Measurements from ENCODE around the gene GTF3C1. TPM values are rescaled to one million over a fixed set of nuclear protein-coding genes. Genes with fewer than 3 reads are reported as not detected.

The GTF3C1 gene
- total RNA-seq, 1 donor from 2014 or later: 98.7 TPM

GRCh38 chr16:27462200-27462845 lies 87.4 kb downstream of the GTF3C1 start:
- Mint-ChIP-seq H3K4me3 (ENCODE audit: unreplicated experiment) (no peak overlapping the region), H3K4me1 (ENCODE audit: unreplicated experiment) (peaks cover 5% of the 10 kb centered on the region), H3K27me3 (ENCODE audit: unreplicated experiment) (peaks cover 8% of the 10 kb centered on the region), H3K27ac (ENCODE audit: unreplicated experiment) (no peak overlapping the region), H3K9me3 (ENCODE audit: unreplicated experiment) (no peaks in the 10 kb centered on the region), H3K36me3 (ENCODE audit: low read depth, unreplicated experiment) (peaks cover 36% of the 10 kb centered on the region)
- TF ChIP-seq CTCF (IDR thresholded peaks at IDR 0.05; ENCODE audit: unreplicated experiment): no peak
- DNase-seq (ENCODE audit: low spot score): no peak

DNA sequence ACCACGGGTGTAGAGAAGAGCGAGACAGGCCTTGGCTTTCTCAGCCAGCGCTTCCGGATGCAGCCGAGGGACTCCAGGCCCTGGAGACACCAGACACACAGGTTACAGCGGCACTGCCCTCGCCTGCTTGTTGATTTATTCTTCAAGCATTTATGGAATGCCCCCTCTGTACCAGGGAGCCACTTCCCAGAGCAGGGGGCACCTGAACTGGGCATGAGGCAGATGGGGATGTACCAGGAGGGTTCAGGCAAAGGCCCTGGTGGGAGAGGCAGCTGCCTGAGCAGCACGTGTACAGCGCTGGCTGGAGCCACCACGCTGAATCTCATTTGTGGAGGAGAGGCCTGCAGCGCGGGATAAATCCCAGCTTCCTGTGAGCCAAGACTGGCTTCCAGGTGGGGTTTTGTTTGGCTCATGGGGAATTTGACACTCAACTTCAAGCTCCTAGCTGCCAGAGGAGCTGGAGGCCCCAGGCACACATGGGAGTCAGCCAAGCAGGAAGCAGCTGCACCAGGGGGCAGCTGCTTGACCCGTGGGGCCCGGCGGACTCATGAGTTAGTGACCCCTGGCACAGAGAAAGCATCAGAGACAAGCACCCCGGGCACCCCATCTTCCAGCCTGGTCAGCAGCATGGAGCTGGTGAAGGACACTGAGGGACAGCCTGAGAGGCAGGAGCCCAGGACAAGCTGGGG lies 88.1 kb downstream of the GTF3C1 start:
- TF ChIP-seq CTCF (IDR thresholded peaks at IDR 0.05; ENCODE audit: unreplicated experiment): no peak
- Mint-ChIP-seq H3K36me3 (ENCODE audit: low read depth, unreplicated experiment) (peaks cover 29% of the 10 kb centered on the region), H3K27me3 (ENCODE audit: unreplicated experiment) (peaks cover 8% of the 10 kb centered on the region), H3K9me3 (ENCODE audit: unreplicated experiment) (no peaks in the 10 kb centered on the region), H3K27ac (ENCODE audit: unreplicated experiment) (no peak overlapping the region), H3K4me1 (ENCODE audit: unreplicated experiment) (peaks cover 12% of the 10 kb centered on the region), H3K4me3 (ENCODE audit: unreplicated experiment) (no peak overlapping the region)
- no peak for DNase-seq (ENCODE audit: low spot score)

DNA sequence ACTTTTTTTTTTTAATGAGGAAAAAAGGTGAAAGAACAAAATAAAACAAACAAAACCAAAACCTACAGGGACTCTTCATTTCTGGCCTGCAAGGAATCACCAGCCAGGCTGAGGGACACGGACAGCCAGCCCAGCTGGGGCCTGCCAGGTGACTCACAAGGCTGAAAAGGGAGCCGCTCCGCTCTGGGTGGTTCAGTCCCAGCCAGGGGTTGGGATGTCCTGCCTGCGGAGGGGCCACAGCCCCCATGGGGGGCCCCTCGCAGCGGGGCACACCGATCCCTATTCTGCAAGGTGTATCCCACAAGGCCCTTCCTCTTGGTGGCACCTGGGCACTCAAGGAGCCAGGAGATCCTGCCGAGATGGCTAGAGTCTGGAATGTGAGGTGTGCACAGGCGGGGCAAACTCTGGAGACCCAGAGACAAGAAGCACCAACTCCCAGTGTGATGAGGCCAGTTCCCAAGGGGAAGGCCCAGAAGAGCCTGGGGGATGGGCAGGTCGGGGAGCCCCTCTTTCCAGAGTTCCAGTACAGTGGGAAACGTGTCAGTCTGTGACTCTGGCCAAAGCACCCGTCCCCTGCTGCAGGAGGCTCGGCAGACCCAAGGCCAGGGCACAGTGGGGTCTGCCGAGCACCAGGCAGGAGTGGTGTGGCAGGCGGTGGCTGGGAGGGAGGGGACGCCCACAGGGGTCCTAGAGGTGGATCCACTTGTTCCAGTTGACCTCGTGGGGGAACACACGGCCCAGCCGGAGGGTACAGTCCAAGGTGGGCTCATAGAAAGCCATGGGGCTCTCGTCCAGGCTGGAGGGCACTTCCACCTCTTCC lies 88.8 kb downstream of the GTF3C1 start:
- peaks cover 19% of the 10 kb centered on the region for H3K4me1 Mint-ChIP-seq (ENCODE audit: unreplicated experiment)
- H3K9me3 Mint-ChIP-seq (ENCODE audit: unreplicated experiment): no peaks in the 10 kb centered on the region
- peaks cover 6% of the 10 kb centered on the region for H3K27me3 Mint-ChIP-seq (ENCODE audit: unreplicated experiment)
- peaks cover 22% of the 10 kb centered on the region for H3K36me3 Mint-ChIP-seq (ENCODE audit: low read depth, unreplicated experiment)
- TF ChIP-seq CTCF (IDR thresholded peaks at IDR 0.05; ENCODE audit: unreplicated experiment): no peak
- DNase-seq (ENCODE audit: low spot score): no peak
- no peak overlapping the region for H3K4me3 Mint-ChIP-seq (ENCODE audit: unreplicated experiment)
- no peak overlapping the region for H3K27ac Mint-ChIP-seq (ENCODE audit: unreplicated experiment)

DNA sequence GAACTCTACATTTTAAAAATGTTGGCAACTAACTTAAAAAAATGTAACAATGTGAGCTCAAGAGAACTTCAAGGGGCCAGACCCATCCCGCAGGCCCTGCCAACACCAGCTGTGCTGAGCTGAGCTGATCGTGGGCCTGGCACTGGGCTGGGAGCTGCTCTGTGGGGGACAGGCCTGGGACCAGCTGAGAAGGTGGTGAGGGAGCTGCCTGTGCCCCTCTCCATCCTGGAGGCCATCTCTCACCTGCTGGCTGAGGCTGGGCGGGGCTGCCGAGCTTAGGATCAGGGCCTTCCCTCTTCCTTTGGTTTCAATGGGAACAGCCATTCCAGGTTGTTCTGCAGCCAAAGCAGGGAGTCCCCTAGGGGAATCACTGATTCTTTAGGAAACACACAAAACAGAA lies 89.5 kb downstream of the GTF3C1 start:
- H3K27ac Mint-ChIP-seq (ENCODE audit: unreplicated experiment): no peak overlapping the region
- H3K36me3 Mint-ChIP-seq (ENCODE audit: low read depth, unreplicated experiment): peaks cover 17% of the 10 kb centered on the region
- H3K4me3 Mint-ChIP-seq (ENCODE audit: unreplicated experiment): no peak overlapping the region
- no peak for DNase-seq (ENCODE audit: low spot score)
- peaks cover 25% of the 10 kb centered on the region for H3K4me1 Mint-ChIP-seq (ENCODE audit: unreplicated experiment)
- no peak for TF ChIP-seq CTCF (IDR thresholded peaks at IDR 0.05; ENCODE audit: unreplicated experiment)
- H3K27me3 Mint-ChIP-seq (ENCODE audit: unreplicated experiment): peaks cover 2% of the 10 kb centered on the region
- H3K9me3 Mint-ChIP-seq (ENCODE audit: unreplicated experiment): no peaks in the 10 kb centered on the region

All from endothelial cell (in vitro differentiated cells).